A549 (cell line): ENCODE results near the gene PACS2. TPM values are rescaled to one million over a fixed set of nuclear protein-coding genes. Genes with fewer than 3 reads are reported as not detected.

ENCODE experiments used
- ATAC-seq, 2 experiments: fragments of 200-7000 bp in 1 of 2; fragments of >200 bp in 1 of 2; cut with Nextera tagmentation in 1 of 2; cut with Tn5 transposase in 1 of 2; 3 replicates each; pipeline versions ENCODE4 v1.8.0 to v1.9.1; 2018 to 2020; ENCODE audit warnings: mild to moderate bottlenecking in 1 of 2, moderate library complexity in 1 of 2
- CTCF ChIA-PET: fragments of 300-600 bp; sonication (Branson Sonifier 250); formaldehyde crosslinking; extraction: SDS; loops from one replicate; lab custom pipeline; 2021; ENCODE audit warnings: antibody characterized with exemption, inconsistent platforms; lab: Yijun Ruan, JAX
- POLR2A ChIA-PET: fragments of 350-600 bp; formaldehyde crosslinking; extraction: SDS; loops from one replicate; lab custom pipeline; 2021; ENCODE audit warnings: antibody characterized with exemption, inconsistent platforms; lab: Yijun Ruan, JAX
- DNase-seq, 2 experiments: peaks; one replicate each; pipeline versions ENCODE4 v3.0.0 to v3.0.0-alpha.2; 2011 to 2016; ENCODE audit warnings: low read depth in 1 of 2, low spot score in 1 of 2
- FAIRE-seq: peaks from 2 replicates; lab custom pipeline; 2011; peaks lifted over from hg19 to GRCh38; lab: Jason Lieb, UNC
- H3K27ac ChIP-seq, 2 experiments: fragments of >200 bp; sonication (Bioruptor Twin); formaldehyde crosslinking; 3 replicates each; pipeline ENCODE4 v1.5.1; 2016 to 2017
- H3K4me1 ChIP-seq: fragments of >200 bp; sonication (Bioruptor Twin); formaldehyde crosslinking; 3 replicates; pipeline ENCODE4 v1.6.1; 2016
- H3K4me2 ChIP-seq: fragments of >200 bp; sonication (Bioruptor Twin); formaldehyde crosslinking; 3 replicates; pipeline ENCODE4 v1.6.1; 2016
- H3K4me3 ChIP-seq: fragments of >200 bp; sonication (Bioruptor Twin); formaldehyde crosslinking; 3 replicates; pipeline ENCODE4 v1.5.1; 2016
- H3K9me3 ChIP-seq: fragments of >200 bp; sonication (Bioruptor Twin); formaldehyde crosslinking; 3 replicates; pipeline ENCODE4 v1.6.1; 2016
- BHLHE40 ChIP-seq: IDR thresholded peaks from 2 replicates; pipeline ENCODE4 v1.6.1; 2012; ENCODE audit warnings: low read depth, low read length, inconsistent platforms
- CBX8 ChIP-seq: fragments of 200-600 bp; sonication (generic); IDR thresholded peaks from 2 replicates; pipeline ENCODE4 v1.6.1; 2016
- CHD4 ChIP-seq: fragments of 200-600 bp; sonication (generic); IDR thresholded peaks from 2 replicates; pipeline ENCODE4 v1.6.1; 2016; ENCODE audit warnings: antibody characterized with exemption, mild to moderate bottlenecking, borderline replicate concordance
- CTCF ChIP-seq: fragments of >200 bp; sonication (Bioruptor Twin); formaldehyde crosslinking; IDR thresholded peaks from 3 replicates; pipeline ENCODE4 v1.5.1; 2016
- EP300 ChIP-seq, 2 experiments: fragments of >200 bp; sonication (Bioruptor Twin); formaldehyde crosslinking; IDR thresholded peaks; 2 replicates in 1 of 2; 3 replicates in 1 of 2; pipeline ENCODE4 v1.6.1; 2016 to 2017
- FOXS1 ChIP-seq: fragments of 250-450 bp; sonication (Bioruptor Pico); IDR thresholded peaks from 2 replicates; pipeline ENCODE4 v1.5.0; 2020; ENCODE audit warnings: mild to moderate bottlenecking, moderate library complexity
- GATA3 ChIP-seq: IDR thresholded peaks from 2 replicates; pipeline ENCODE4 v1.6.1; 2012; ENCODE audit warnings: borderline replicate concordance
- HES2 ChIP-seq: fragments of >200 bp; sonication (Bioruptor Twin); formaldehyde crosslinking; IDR thresholded peaks from 2 replicates; pipeline ENCODE4 v1.6.1; 2016
- HEYL ChIP-seq: fragments of 250-450 bp; sonication (Bioruptor Pico); IDR thresholded peaks from 2 replicates; pipeline ENCODE4 v1.8.0; 2021; ENCODE audit warnings: mild to moderate bottlenecking, moderate library complexity
- HOXA7 ChIP-seq: fragments of 250-450 bp; sonication (Bioruptor Pico); IDR thresholded peaks from 2 replicates; pipeline ENCODE4 v1.5.0; 2020; ENCODE audit warnings: mild to moderate bottlenecking, moderate library complexity
- HOXB5 ChIP-seq: fragments of 250-450 bp; sonication (Bioruptor Pico); IDR thresholded peaks from 2 replicates; pipeline ENCODE4 v1.5.0; 2020; ENCODE audit warnings: mild to moderate bottlenecking, moderate library complexity
- JUNB ChIP-seq: fragments of >200 bp; sonication (Bioruptor Twin); formaldehyde crosslinking; IDR thresholded peaks from 2 replicates; pipeline ENCODE4 v1.6.1; 2016
- KDM5A ChIP-seq: fragments of 200-600 bp; sonication (generic); IDR thresholded peaks from 2 replicates; pipeline ENCODE4 v1.6.1; 2016; ENCODE audit warnings: antibody characterized with exemption, mild to moderate bottlenecking
- MAX ChIP-seq: IDR thresholded peaks from 2 replicates; pipeline ENCODE4 v1.6.1; 2012
- MAZ ChIP-seq: fragments of 150-350 bp; IDR thresholded peaks from 2 replicates; pipeline ENCODE4 v1.6.1; 2014; ENCODE audit warnings: antibody characterized with exemption, low read depth, low read length, borderline replicate concordance
- NPAS2 ChIP-seq: fragments of 250-450 bp; sonication (Bioruptor Pico); IDR thresholded peaks from 2 replicates; pipeline ENCODE4 v1.8.0; 2022; ENCODE audit warnings: mild to moderate bottlenecking, moderate library complexity, borderline replicate concordance
- NR3C1 ChIP-seq: fragments of >200 bp; sonication (Bioruptor Twin); formaldehyde crosslinking; IDR thresholded peaks from 3 replicates; pipeline ENCODE4 v1.6.1; 2017
- PBX3 ChIP-seq: IDR thresholded peaks from 2 replicates; pipeline ENCODE4 v1.6.1; 2012
- PHF8 ChIP-seq: fragments of 200-600 bp; sonication (generic); IDR thresholded peaks from 2 replicates; pipeline ENCODE4 v1.6.1; 2016; ENCODE audit warnings: low read depth, mild to moderate bottlenecking, antibody characterized with exemption, moderate library complexity, borderline replicate concordance
- POLR2A ChIP-seq: IDR thresholded peaks from 2 replicates; pipeline ENCODE4 v1.6.1; 2012; ENCODE audit warnings: mild to moderate bottlenecking, low read length
- POLR2AphosphoS2 ChIP-seq: conservative IDR thresholded peaks from 2 replicates; pipeline ENCODE4 v1.6.1; 2012; ENCODE audit warnings: low read length, improper control_type of control experiment, inconsistent platforms
- RAD21 ChIP-seq, 2 experiments: fragments of >200 bp in 1 of 2; sonication (Bioruptor Twin) in 1 of 2; formaldehyde crosslinking in 1 of 2; IDR thresholded peaks in 1 of 2; conservative IDR thresholded peaks in 1 of 2; 2 replicates in 1 of 2; 3 replicates in 1 of 2; pipeline ENCODE4 v1.6.1; 2012 to 2018; ENCODE audit warnings: inconsistent platforms in 1 of 2
- RARB ChIP-seq: fragments of 250-450 bp; sonication (Bioruptor Pico); IDR thresholded peaks from 2 replicates; pipeline ENCODE4 v1.8.0; 2021; ENCODE audit warnings: mild to moderate bottlenecking, moderate library complexity
- RFX5 ChIP-seq: fragments of 450-650 bp; IDR thresholded peaks from 2 replicates; pipeline ENCODE4 v1.7.1; 2014; ENCODE audit warnings: antibody characterized with exemption, mild to moderate bottlenecking, moderate library complexity
- TFCP2L1 ChIP-seq: fragments of 250-450 bp; sonication (Bioruptor Pico); IDR thresholded peaks from 2 replicates; pipeline ENCODE4 v1.5.0; 2021; ENCODE audit warnings: mild to moderate bottlenecking
- ZFP36 ChIP-seq: fragments of 450-650 bp; IDR thresholded peaks from 2 replicates; pipeline ENCODE4 v1.6.1; 2014; ENCODE audit warnings: borderline replicate concordance; ENCODE audit not compliant: partially characterized antibody
- ZNF302 ChIP-seq: fragments of 250-450 bp; sonication (Bioruptor Pico); IDR thresholded peaks from 2 replicates; pipeline ENCODE4 v1.9.0; 2021; ENCODE audit warnings: inconsistent platforms, mild to moderate bottlenecking, moderate library complexity
- ZSCAN20 ChIP-seq: fragments of 250-450 bp; sonication (Bioruptor Pico); IDR thresholded peaks from 2 replicates; pipeline ENCODE4 v1.8.0; 2022; ENCODE audit warnings: mild to moderate bottlenecking, moderate library complexity
- WGBS: methylation state at CpG from one replicate; pipeline ENCODE4 v1.1.6; 2017; ENCODE audit errors: missing lambda C conversion rate; 5-methylcytosine and 5-hydroxymethylcytosine counted together
- polyA plus RNA-seq, 4 experiments: library from polyadenylated mRNA; depleted of rRNA in 3 of 4; stranded (reverse); fragments of >200 nt; fragmentation: RNase III in 1 of 4; extraction: RNeasy Plus Mini Kit Qiagen cat#74134 plus additional on column Dnase treatment in 1 of 4; gene quantifications; 2 replicates in 3 of 4; 3 replicates in 1 of 4; pipeline ENCODE4 v1.2.3, GENCODE V29; 2011 to 2017

PACS2 gene
- polyA plus RNA-seq, 2 of the 4 experiments (the other 2 are of a cell fraction): 11.9 to 24.5 TPM

- POLR2A ChIA-PET: no interaction called here
- Histone ChIP-seq H3K4me3 (no peak overlapping the region), H3K9me3 (no peaks in the 10 kb centered on the region), H3K4me2 (no peak overlapping the region), H3K27ac (no peak overlapping the region), H3K4me1 (no peaks in the 10 kb centered on the region)
- 91% methylated on average over 29 of the region's 30 CpGs for WGBS
- FAIRE-seq (no peak), ATAC-seq (no peak), DNase-seq (no peak)
- CTCF ChIA-PET: interaction anchor here (1.8 kb wide), 1 partner anchor 28 kb away, joined by 5 read pairs; no protein-coding TSS in a partner anchor
- no peak for TF ChIP-seq RFX5
- TF ChIP-seq FOXS1: no peak
- no peak for TF ChIP-seq EP300 (IDR thresholded peaks at IDR 0.05)
- no peak for TF ChIP-seq ZSCAN20 (CRISPR knock-in tag)
- TF ChIP-seq JUNB: no peak
Observed at GRCh38 chr14:105324080-105324778, 9.7 kb downstream of the PACS2 start.

GRCh38 chr14:105324871-105325270 is 10.3 kb downstream of the PACS2 start:
- POLR2A ChIA-PET: no interaction called here
- no peaks in the 10 kb centered on the region for H3K4me1 ChIP-seq
- WGBS: 80% methylated on average over 6 of the region's 12 CpGs
- no peak overlapping the region for H3K4me2 ChIP-seq
- CTCF ChIA-PET: no interaction called here
- TF ChIP-seq GATA3: no peak
- TF ChIP-seq TFCP2L1 (CRISPR knock-in tag): no peak
- TF ChIP-seq CBX8: no peak
- no peak for TF ChIP-seq POLR2AphosphoS2
- no peak for TF ChIP-seq RAD21 (conservative IDR thresholded peaks at IDR 0.05 in 1 of 2, IDR thresholded peaks at IDR 0.05 in 1 of 2)
- TF ChIP-seq POLR2A: no peak
- no peak for TF ChIP-seq ZNF302
- no peak for TF ChIP-seq HEYL (CRISPR knock-in tag)
- no peak for TF ChIP-seq BHLHE40
- no peak for TF ChIP-seq CTCF
- TF ChIP-seq KDM5A: no peak
- TF ChIP-seq RARB (CRISPR knock-in tag): no peak
- TF ChIP-seq HES2: no peak
- no peak for TF ChIP-seq ZFP36
- TF ChIP-seq MAX: no peak
- TF ChIP-seq HOXB5 (CRISPR knock-in tag): no peak
- no peak for TF ChIP-seq MAZ
- no peak for TF ChIP-seq HOXA7 (CRISPR knock-in tag)
- TF ChIP-seq FOXS1: no peak
- TF ChIP-seq CHD4: no peak
- H3K27ac ChIP-seq: no peak overlapping the region
- FAIRE-seq: no peak
- ATAC-seq: no peak
- no peak for DNase-seq
- no peaks in the 10 kb centered on the region for H3K9me3 ChIP-seq
- no peak overlapping the region for H3K4me3 ChIP-seq

- 95% methylated on average over 9 of the region's 9 CpGs for WGBS
- ChIA-PET CTCF (interaction anchor here (0.5 kb wide), 1 partner anchor 109 kb away, joined by 4 read pairs; no protein-coding TSS in a partner anchor), POLR2A (no interaction called here)
Observed at GRCh38 chr14:105325303-105325702, 10.8 kb downstream of the PACS2 start.

More at GRCh38 chr14:105325303-105325702, 10.8 kb downstream of the PACS2 start:
- no peaks in the 10 kb centered on the region for H3K4me1 ChIP-seq
- no peak overlapping the region for H3K27ac ChIP-seq
- TF ChIP-seq PHF8: no peak
- no peak for TF ChIP-seq NPAS2 (CRISPR knock-in tag)
- TF ChIP-seq MAZ: no peak
- no peak for TF ChIP-seq PBX3
- TF ChIP-seq NR3C1: no peak
- no peak overlapping the region for H3K4me2 ChIP-seq
- H3K9me3 ChIP-seq: no peaks in the 10 kb centered on the region
- FAIRE-seq (no peak), DNase-seq (no peak), ATAC-seq (no peak)
- no peak overlapping the region for H3K4me3 ChIP-seq
